Right atrium auricular region (tissue), 2 donors: ENCODE data around the gene DTX4. TPM values are rescaled to one million over a fixed set of nuclear protein-coding genes. Genes with fewer than 3 reads are reported as not detected.

Experiments
- DNase-seq: peaks from one replicate; pipeline ENCODE4 v3.0.0-alpha.2; 2019; ENCODE audit warnings: low spot score
- H3K27ac ChIP-seq, 2 donors: fragments of 200-600 bp; sonication (generic); 1 replicate in 1 of 2; 2 replicates in 1 of 2; pipeline ENCODE4 v1.5.1; 2016 to 2019
- H3K27me3 ChIP-seq, 2 donors: fragments of 200-600 bp; sonication (generic); one replicate each; pipeline versions ENCODE4 v1.5.1 to v1.6.0; 2017 to 2019
- H3K36me3 ChIP-seq: fragments of 200-600 bp; sonication (generic); one replicate; pipeline ENCODE4 v1.5.1; 2016
- H3K4me1 ChIP-seq, 2 donors: fragments of 200-600 bp; sonication (generic); one replicate each; pipeline versions ENCODE4 v1.5.1 to v1.6.0; 2017 to 2019
- H3K4me3 ChIP-seq, 2 donors: fragments of 200-600 bp; sonication (generic); 1 replicate in 1 of 2; 2 replicates in 1 of 2; pipeline ENCODE4 v1.5.1; 2017 to 2019; ENCODE audit warnings: mild to moderate bottlenecking in 1 of 2, moderate library complexity in 1 of 2
- H3K9me3 ChIP-seq, 2 donors: fragments of 200-600 bp; sonication (generic); one replicate each; pipeline ENCODE4 v1.5.1; 2019
- CTCF ChIP-seq, 2 donors: fragments of 200-600 bp; sonication (generic); IDR thresholded peaks; one replicate each; pipeline ENCODE4 v1.5.1; 2019; ENCODE audit warnings: antibody characterized with exemption in 2 of 2
- total RNA-seq, 2 donors: library from RNA; depleted of rRNA; stranded (reverse); fragments of >200 nt; gene quantifications; one replicate each; pipeline ENCODE4 v1.1.0, GENCODE V29; 2016

The DTX4 gene
- total RNA-seq, 2 donors from 2014 or later, result 1.0 to 2.1 TPM

- Histone ChIP-seq H3K9me3 (no peaks in the 10 kb centered on the region), H3K4me1 (peaks cover 0 to 11% of the 10 kb centered on the region in 2 donors), H3K36me3 (no peaks in the 10 kb centered on the region), H3K27ac (no peak overlapping the region), H3K27me3 (no peaks in the 10 kb centered on the region), H3K4me3 (no peak overlapping the region)
- no peak for DNase-seq
- no peak for TF ChIP-seq CTCF (IDR thresholded peaks at IDR 0.05)
Measured at GRCh38 chr11:59191890-59192289, 20.0 kb downstream of the DTX4 start.

GRCh38 chr11:59192446-59193020, 20.6 kb downstream of the DTX4 start:
- peaks cover 0 to 8% of the 10 kb centered on the region in 2 donors for H3K4me1 ChIP-seq
- H3K9me3 ChIP-seq, result no peaks in the 10 kb centered on the region
- H3K36me3 ChIP-seq, result no peaks in the 10 kb centered on the region
- no peak for TF ChIP-seq CTCF (IDR thresholded peaks at IDR 0.05)
- H3K27ac ChIP-seq, result no peak overlapping the region
- no peak overlapping the region for H3K4me3 ChIP-seq
- no peak for DNase-seq
- H3K27me3 ChIP-seq, result no peaks in the 10 kb centered on the region

GRCh38 chr11:59193587-59194130, 21.7 kb downstream of the DTX4 start:
- Histone ChIP-seq H3K36me3 (no peaks in the 10 kb centered on the region), H3K9me3 (no peaks in the 10 kb centered on the region), H3K27ac (no peak overlapping the region), H3K4me1 (peaks cover 0 to 10% of the 10 kb centered on the region in 2 donors), H3K4me3 (no peak overlapping the region), H3K27me3 (no peaks in the 10 kb centered on the region)
- no peak for TF ChIP-seq CTCF (IDR thresholded peaks at IDR 0.05)
- no peak for DNase-seq

GRCh38 chr11:59195586-59195985, 23.7 kb downstream of the DTX4 start:
- Histone ChIP-seq H3K9me3 (no peaks in the 10 kb centered on the region), H3K4me3 (no peak overlapping the region), H3K27ac (no peak overlapping the region), H3K27me3 (no peaks in the 10 kb centered on the region), H3K4me1 (peaks cover 0 to 12% of the 10 kb centered on the region in 2 donors), H3K36me3 (no peaks in the 10 kb centered on the region)
- DNase-seq, result no peak
- no peak for TF ChIP-seq CTCF (IDR thresholded peaks at IDR 0.05)

DNA sequence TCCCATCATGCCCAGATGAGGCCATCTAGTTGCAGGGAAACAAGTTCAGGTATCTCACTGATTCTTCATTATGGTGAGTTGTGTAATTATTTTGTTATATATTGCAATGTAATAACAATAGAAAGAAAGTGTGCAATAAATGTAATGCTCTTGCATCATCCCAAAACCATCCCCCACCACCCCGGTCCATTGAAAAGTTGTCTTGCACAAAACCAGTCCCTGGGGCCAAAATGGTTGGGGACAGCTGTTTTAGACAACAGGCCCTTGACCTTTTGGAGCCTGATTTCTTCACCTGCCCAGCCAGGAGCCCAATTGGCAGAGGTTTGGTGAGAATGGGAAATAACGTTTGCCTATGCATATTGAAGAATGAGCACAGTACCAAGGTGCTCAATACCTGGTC, 24.8 kb downstream of the DTX4 start:
- TF ChIP-seq CTCF (IDR thresholded peaks at IDR 0.05), result no peak
- Histone ChIP-seq H3K27ac (no peak overlapping the region), H3K27me3 (no peaks in the 10 kb centered on the region), H3K36me3 (no peaks in the 10 kb centered on the region), H3K9me3 (no peaks in the 10 kb centered on the region), H3K4me3 (no peak overlapping the region), H3K4me1 (peaks cover 0 to 12% of the 10 kb centered on the region in 2 donors)
- DNase-seq, result no peak

GRCh38 chr11:59197991-59198390, 26.1 kb downstream of the DTX4 start:
- DNase-seq, result peak; percentile 73
- Histone ChIP-seq H3K4me3 (no peak overlapping the region), H3K27me3 (no peaks in the 10 kb centered on the region), H3K27ac (no peak overlapping the region), H3K4me1 (peaks cover 0 to 12% of the 10 kb centered on the region in 2 donors), H3K9me3 (no peaks in the 10 kb centered on the region), H3K36me3 (no peaks in the 10 kb centered on the region)
- TF ChIP-seq CTCF (IDR thresholded peaks at IDR 0.05), result no peak
